ENCODE data around the gene GTPBP1. TPM values are rescaled to one million over a fixed set of nuclear protein-coding genes. Genes with fewer than 3 reads are reported as not detected.

GTPBP1 gene
- total RNA-seq, 1 experiment from 2014 or later, result 108 TPM

GRCh38 chr22:38767313-38767712, 61.6 kb downstream of the GTPBP1 start:
- Histone ChIP-seq H2AK5ac (ENCODE audit: insufficient read length, low read length) (no peak overlapping the region), H3K9me3 (ENCODE audit: control insufficient read depth, low read depth, low read length) (no peaks in the 10 kb centered on the region), H2BK120ac (ENCODE audit: low read depth, low read length, poor library complexity, severe bottlenecking) (no peak overlapping the region), H2AFZ (ENCODE audit: low read length) (no peak overlapping the region), H2BK5ac (ENCODE audit: insufficient read length, low read length) (no peak overlapping the region), H3K79me2 (ENCODE audit: insufficient read depth, low read length) (no peaks in the 10 kb centered on the region), H4K91ac (ENCODE audit: insufficient read length, low read depth, low read length) (no peak overlapping the region), H3K18ac (ENCODE audit: insufficient read length, low read depth, low read length) (no peak overlapping the region), H2BK12ac (ENCODE audit: insufficient read length, low read depth, low read length) (no peak overlapping the region), H3K4me1 (ENCODE audit: insufficient read depth, low read length) (no peaks in the 10 kb centered on the region), H3K4me2 (ENCODE audit: insufficient read depth, insufficient read length, low read length) (no peak overlapping the region), H3K14ac (ENCODE audit: insufficient read depth, low read length) (no peak overlapping the region), H3T11ph (ENCODE audit: low read length) (no peak overlapping the region), H4K5ac (ENCODE audit: insufficient read length, low read depth, low read length) (no peak overlapping the region), H3K27me3 (ENCODE audit: insufficient read depth, low read length) (no peaks in the 10 kb centered on the region), H4K20me1 (ENCODE audit: control insufficient read depth, insufficient read depth, insufficient read length) (no peaks in the 10 kb centered on the region), H3K27ac (ENCODE audit: insufficient read length, low read depth, low read length) (no peak overlapping the region), H3K79me1 (ENCODE audit: insufficient read depth, low read depth, low read length, poor library complexity, severe bottlenecking) (no peaks in the 10 kb centered on the region), H2BK15ac (ENCODE audit: low read depth, low read length) (no peak overlapping the region), H3K9ac (ENCODE audit: extremely low read depth, insufficient read length, low read length) (no peak overlapping the region), H3K23ac (ENCODE audit: insufficient read length, low read depth, low read length) (no peak overlapping the region), H4K8ac (replicated peaks; ENCODE audit: insufficient read length, low read depth, low read length) (no peak overlapping the region), H3K56ac (ENCODE audit: insufficient read length, low read depth, low read length) (no peak overlapping the region), H2BK20ac (ENCODE audit: low read depth, low read length, poor library complexity, severe bottlenecking) (no peak overlapping the region), H3K23me2 (ENCODE audit: insufficient read length, low read depth, low read length, poor library complexity, severe bottlenecking) (peaks cover 2% of the 10 kb centered on the region), H3K4ac (ENCODE audit: low read depth, low read length) (no peak overlapping the region)
- no peaks in the 10 kb centered on the region for H3K9me3 Mint-ChIP-seq
- no CpG with 5 or more reads among the region's 9 CpGs for WGBS (ENCODE audit: extremely low coverage, insufficient read length, low lambda C conversion rate)
- H3K27ac Mint-ChIP-seq, result peak overlapping the region in 1 of 3 experiments; percentile 90; a peak in 1 of 7 replicates
- no peaks in the 10 kb centered on the region for H3K36me3 Mint-ChIP-seq (ENCODE audit: insufficient read depth in 1 of 3, low read depth in 3 of 3)
- no peak for DNase-seq
- no peak for TF ChIP-seq CTCF (conservative IDR thresholded peaks at IDR 0.05)
- H3K27me3 Mint-ChIP-seq (ENCODE audit: low read depth), result no peaks in the 10 kb centered on the region; the same call in none of the 2 replicates
- peaks cover 2 to 9% of the 10 kb centered on the region in 2 experiments; a peak in 3 of 4 replicates for H3K4me1 Mint-ChIP-seq
- no peak overlapping the region for H3K4me3 Mint-ChIP-seq

Measured in H9 (cell line).